CD4-positive, alpha-beta T cell (primary cell): ENCODE measurements around the gene NAA15. TPM values are rescaled to one million over a fixed set of nuclear protein-coding genes. Genes with fewer than 3 reads are reported as not detected.

Experiments used
- ATAC-seq: fragments of 200-7000 bp; cut with Tn5 transposase; one replicate; pipeline ENCODE4 v1.10.0; 2022; ENCODE audit warnings: mild to moderate bottlenecking; ENCODE audit not compliant: poor library complexity
- CTCF ChIA-PET: fragments of 350-600 bp; sonication (Branson Sonifier 250); formaldehyde crosslinking; loops from one replicate; lab custom pipeline; 2021; ENCODE audit warnings: antibody characterized with exemption, inconsistent platforms; lab: Charles Lee
- POLR2A ChIA-PET: fragments of 350-600 bp; sonication (Branson Sonifier 250); formaldehyde crosslinking; loops from one replicate; lab custom pipeline; 2021; ENCODE audit warnings: antibody characterized with exemption, inconsistent platforms; lab: Charles Lee
- DNase-seq, 14 experiments: peaks; one replicate each; pipeline ENCODE4 v3.0.0-alpha.2; 2013 to 2020; ENCODE audit warnings: mixed read lengths in 2 of 14
- H3K27ac ChIP-seq, 2 donors: one replicate each; pipeline versions ENCODE4 v1.5.1 to v1.7.0; 2013; ENCODE audit warnings: low read length in 2 of 2, low read depth in 1 of 2, mild to moderate bottlenecking in 1 of 2
- H3K27me3 ChIP-seq, 2 experiments: 1 replicate in 1 of 2; 2 replicates in 1 of 2; pipeline versions ENCODE4 v1.6.1 to v1.7.0; 2013; ENCODE audit warnings: low read length in 2 of 2, control low read depth in 1 of 2, mild to moderate bottlenecking in 1 of 2, moderate library complexity in 1 of 2; ENCODE audit not compliant: insufficient read depth in 2 of 2, control insufficient read depth in 1 of 2
- H3K36me3 ChIP-seq: one replicate; pipeline ENCODE4 v1.6.1; 2013; ENCODE audit warnings: low read length, control low read depth; ENCODE audit not compliant: insufficient read depth
- H3K4me1 ChIP-seq: one replicate; pipeline ENCODE4 v1.6.1; 2013; ENCODE audit warnings: low read length, control low read depth; ENCODE audit not compliant: insufficient read depth
- H3K4me3 ChIP-seq: one replicate; pipeline ENCODE4 v1.5.1; 2013; ENCODE audit warnings: mild to moderate bottlenecking, low read length, moderate library complexity
- H3K9me3 ChIP-seq, 2 experiments: 1 replicate in 1 of 2; 2 replicates in 1 of 2; pipeline versions ENCODE4 v1.6.1 to v1.7.0; 2013; ENCODE audit warnings: low read length in 2 of 2, mild to moderate bottlenecking in 2 of 2, control low read depth in 1 of 2, moderate library complexity in 1 of 2; ENCODE audit not compliant: control insufficient read depth in 1 of 2, insufficient read depth in 1 of 2
- H3K27ac Mint-ChIP-seq: one replicate; pipeline ENCODE4 v1.8.0; 2020; ENCODE audit warnings: mixed read lengths
- H3K27me3 Mint-ChIP-seq: one replicate; pipeline ENCODE4 v1.8.0; 2021; ENCODE audit warnings: mixed read lengths
- H3K36me3 Mint-ChIP-seq: one replicate; pipeline ENCODE4 v1.8.0; 2021; ENCODE audit warnings: low read depth, mixed read lengths
- H3K4me1 Mint-ChIP-seq: one replicate; pipeline ENCODE4 v1.8.0; 2021; ENCODE audit warnings: low read depth, mixed read lengths
- H3K4me3 Mint-ChIP-seq: one replicate; pipeline ENCODE4 v1.8.0; 2020; ENCODE audit warnings: mild to moderate bottlenecking, mixed read lengths
- H3K9me3 Mint-ChIP-seq: one replicate; pipeline ENCODE4 v1.8.0; 2020; ENCODE audit warnings: mixed read lengths
- CTCF ChIP-seq: fragments of 200-600 bp; IDR thresholded peaks from one replicate; pipeline ENCODE4 v1.8.0; 2022; ENCODE audit warnings: antibody characterized with exemption, mild to moderate bottlenecking
- intact Hi-C, 2 experiments: fragments of 100-400 bp; cut with DNase I in 1 of 2; cut with micrococcal nuclease in 1 of 2; formaldehyde crosslinking; loops; one replicate each; pipeline versions ENCODE4 v1.15.1 to v1.9.0; 2023 to 2025; cut with DNase I, micrococcal nuclease
- total RNA-seq, 174 experiments: library from RNA in 2 of 174; stranded (reverse) in 2 of 174; gene quantifications; one replicate each; pipeline ENCODE4 v1.2.3 and lab custom pipeline; 2021 to 2026

NAA15 gene
- total RNA-seq, 2 experiments from 2014 or later: 54.2 to 57.1 TPM

GRCh38 chr4:139278912-139279759 lies 22.2 kb upstream of the NAA15 start:
- Histone ChIP-seq H3K4me3 (peak overlapping the region; percentile 48), H3K9me3 (peaks cover 0 to 9% of the 10 kb centered on the region in 2 experiments), H3K27ac (no peak overlapping the region), H3K36me3 (no peaks in the 10 kb centered on the region), H3K27me3 (peaks cover 25 to 49% of the 10 kb centered on the region in 2 experiments), H3K4me1 (peaks cover 21% of the 10 kb centered on the region)
- peak in 3 of 14 experiments; percentile 9 to 30 (median 16) for DNase-seq
- Mint-ChIP-seq H3K4me1 (peaks cover 18% of the 10 kb centered on the region), H3K4me3 (peak overlapping the region; percentile 77), H3K9me3 (no peaks in the 10 kb centered on the region), H3K27me3 (peaks cover 58% of the 10 kb centered on the region), H3K36me3 (no peaks in the 10 kb centered on the region), H3K27ac (no peak overlapping the region)
- no peak for TF ChIP-seq CTCF
- intact Hi-C loops: loop anchor here in 1 of 2 experiments (5.0 kb wide), 1 partner anchor 37 kb away; no protein-coding TSS in a partner anchor
- peak; percentile 43 for ATAC-seq
- ChIA-PET POLR2A (interaction anchor here (1.0 kb wide), 1 partner anchor 17 kb away, joined by 3 read pairs; no protein-coding TSS in a partner anchor), CTCF (interaction anchor here (0.6 kb wide), 1 partner anchor 9 kb away, joined by 3 read pairs; no protein-coding TSS in a partner anchor)

GRCh38 chr4:139279760-139280620 lies 21.3 kb upstream of the NAA15 start, which contains the start of gene MGARP:
TSS of gene MGARP (minus strand) at chr4:139280225. CDS start at chr4:139280158, 67 bp downstream.
- Mint-ChIP-seq H3K4me3 (peak within 1 kb of the TSS; percentile 77), H3K4me1 (peaks cover 18% of the 10 kb centered on the region), H3K9me3 (peaks cover 4% of the 10 kb centered on the region), H3K27me3 (peaks cover 56% of the 10 kb centered on the region), H3K36me3 (peaks cover 7% of the 10 kb centered on the region), H3K27ac (no peak within 1 kb of the TSS)
- peaks cover 22 to 48% of the 10 kb centered on the region in 2 experiments for H3K27me3 ChIP-seq
- ChIA-PET CTCF (interaction anchor here (1.2 kb wide), 1 partner anchor 16 kb away, joined by 5 read pairs; no protein-coding TSS in a partner anchor), POLR2A (interaction anchor here (0.9 kb wide), 1 partner anchor 13 kb away, joined by 3 read pairs; no protein-coding TSS in a partner anchor)
- intact Hi-C loops: loop anchor here in 1 of 2 experiments (2.0 to 5.0 kb wide), 2 partner anchors 15 to 38 kb away; no protein-coding TSS in a partner anchor
- peaks cover 21% of the 10 kb centered on the region for H3K4me1 ChIP-seq
- no peak within 1 kb of the TSS for H3K27ac ChIP-seq
- H3K9me3 ChIP-seq: peaks cover 0 to 9% of the 10 kb centered on the region in 2 experiments
- H3K36me3 ChIP-seq: no peaks in the 10 kb centered on the region
- ATAC-seq (peak; percentile 59), DNase-seq (peak in 5 of 14 experiments; percentile 20 to 42 (median 36))
- no peak for TF ChIP-seq CTCF
- peak within 1 kb of the TSS; percentile 48 for H3K4me3 ChIP-seq
